CD1c-positive myeloid dendritic cell (primary cell): Measurements from ENCODE around the gene JPH3.
A peak's percentile ranks its signal among the peaks of the same experiment; 100 is the strongest.

ENCODE experiments used
- DNase-seq: peaks from one replicate; pipeline ENCODE4 v3.0.0-alpha.2; 2016; ENCODE audit errors: extremely low spot score

The JPH3 gene

GRCh38 chr16:87601401-87601981, 817 bp upstream of the JPH3 start:
- no peak for DNase-seq

- no peak for DNase-seq
Observed at GRCh38 chr16:87602821-87603683, 744 bp downstream of the JPH3 start.

DNA sequence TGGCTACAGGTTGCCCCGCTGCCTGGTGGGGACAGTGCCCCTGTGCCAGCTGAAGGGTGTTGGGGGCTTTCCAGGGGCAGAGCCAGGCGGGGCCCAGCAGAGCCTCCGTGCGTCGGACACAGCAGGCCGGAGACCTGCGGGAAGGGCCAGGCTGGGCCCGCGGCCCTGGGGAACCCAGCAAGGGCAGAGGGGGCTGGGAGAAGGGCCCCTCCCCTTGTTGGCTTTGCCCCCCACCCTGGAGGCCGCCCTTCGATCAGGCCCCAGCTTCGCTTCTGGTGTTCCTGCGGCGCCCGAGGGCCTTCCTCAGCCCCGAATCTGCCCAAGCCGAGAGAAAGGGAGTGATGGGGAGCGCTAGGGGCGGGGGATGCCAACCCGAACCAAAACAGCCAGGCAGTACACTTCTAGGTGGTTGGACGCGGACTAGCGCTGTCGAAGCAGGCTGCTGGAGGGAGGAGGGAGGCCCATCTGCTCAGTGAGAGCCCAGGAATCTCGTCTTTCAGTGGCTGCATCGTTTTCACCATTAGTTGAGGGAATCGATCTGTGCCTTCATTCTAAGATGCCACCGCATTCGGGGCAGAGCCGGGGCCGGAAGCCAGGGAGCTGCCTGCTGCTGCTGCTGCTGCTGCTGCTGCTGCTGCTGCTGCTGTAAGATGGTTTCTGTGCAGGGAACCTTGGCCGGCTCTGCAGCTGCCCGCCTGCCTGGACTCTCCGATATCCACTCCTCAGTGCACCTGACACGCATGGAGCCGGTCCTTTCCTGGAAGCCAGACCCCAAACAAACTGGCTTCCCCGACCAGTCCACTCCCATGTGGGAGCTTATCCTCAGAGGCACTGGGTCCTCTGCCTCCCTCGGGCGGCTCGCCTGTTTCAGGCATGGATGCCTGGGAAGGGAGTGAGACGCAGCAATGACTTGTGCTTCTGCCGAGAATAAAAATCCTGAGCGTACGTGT, 1.7 kb downstream of the JPH3 start:
- no peak for DNase-seq

DNA sequence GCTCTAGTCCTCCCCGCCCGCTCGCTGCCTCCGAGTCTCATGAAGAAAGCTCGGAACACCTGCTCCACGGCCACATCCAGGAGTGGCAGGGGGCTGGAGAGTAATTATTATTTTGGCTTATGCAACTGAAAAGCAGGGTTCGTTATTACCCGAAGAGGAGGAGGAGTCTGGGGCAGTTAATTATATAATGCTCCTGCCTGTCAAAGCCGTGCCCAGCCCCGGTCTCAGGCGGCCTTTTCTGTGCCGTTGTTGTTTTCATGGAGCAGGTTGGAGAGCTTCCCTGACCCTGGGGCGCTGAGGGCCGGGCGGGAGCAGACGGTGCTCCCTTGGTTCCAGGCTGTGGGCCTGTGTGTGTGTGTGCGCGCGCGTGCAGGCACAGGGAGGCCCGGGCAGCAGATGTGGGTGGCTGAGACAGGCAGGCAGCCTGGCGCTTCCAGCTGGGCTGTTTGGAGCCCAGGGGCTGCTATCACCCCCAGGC, 2.4 kb downstream of the JPH3 start:
- no peak for DNase-seq

- DNase-seq, result no peak
Observed at GRCh38 chr16:87607223-87607622, 4.9 kb downstream of the JPH3 start.

DNA sequence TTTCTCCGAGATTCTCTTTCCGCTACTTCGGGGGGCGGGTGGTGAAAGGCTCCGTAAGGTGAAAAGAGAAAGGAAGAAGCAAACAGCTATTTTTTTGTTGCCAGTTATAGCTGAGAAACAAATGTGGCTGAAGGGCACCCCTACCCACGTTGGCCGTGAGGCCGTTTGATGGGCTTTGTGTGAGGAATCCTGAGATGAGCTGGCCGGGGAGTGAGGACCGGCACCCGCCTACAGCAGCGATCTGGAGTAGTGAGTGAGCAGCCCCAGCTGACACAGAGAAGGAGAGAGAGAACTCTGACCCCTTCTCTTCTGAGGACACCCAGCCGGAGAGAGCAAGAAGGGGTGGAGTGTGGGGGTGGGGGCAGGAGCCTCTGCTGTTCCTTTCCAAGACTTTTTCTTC, 5.6 kb downstream of the JPH3 start:
- DNase-seq, result no peak

- DNase-seq, result peak; percentile 12
Observed at GRCh38 chr16:87608400-87608985, 6.2 kb downstream of the JPH3 start.

GRCh38 chr16:87610026-87610425, 7.7 kb downstream of the JPH3 start:
- no peak for DNase-seq

DNA sequence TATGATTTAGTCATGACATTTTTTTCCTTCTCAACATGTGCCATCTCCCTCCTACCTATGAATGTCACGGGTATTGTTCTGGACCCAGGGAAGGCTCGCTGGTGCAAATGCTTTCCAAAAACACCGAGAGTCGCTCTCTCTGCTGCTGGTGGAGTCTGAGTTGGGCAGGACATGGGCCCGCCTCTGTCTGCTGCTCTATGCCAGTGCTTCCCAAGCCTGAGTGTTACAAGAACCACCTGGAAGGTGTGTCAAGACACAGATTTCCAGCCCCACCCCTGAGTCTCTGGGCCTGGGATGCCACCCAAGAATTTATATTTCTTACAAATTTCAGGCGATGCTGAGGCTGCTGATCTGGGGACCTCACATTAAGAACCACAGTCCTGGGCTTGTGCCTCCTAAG, 9.1 kb downstream of the JPH3 start:
- DNase-seq, result no peak

- DNase-seq, result no peak
Observed at GRCh38 chr16:87613961-87614360, 11.7 kb downstream of the JPH3 start.

DNA sequence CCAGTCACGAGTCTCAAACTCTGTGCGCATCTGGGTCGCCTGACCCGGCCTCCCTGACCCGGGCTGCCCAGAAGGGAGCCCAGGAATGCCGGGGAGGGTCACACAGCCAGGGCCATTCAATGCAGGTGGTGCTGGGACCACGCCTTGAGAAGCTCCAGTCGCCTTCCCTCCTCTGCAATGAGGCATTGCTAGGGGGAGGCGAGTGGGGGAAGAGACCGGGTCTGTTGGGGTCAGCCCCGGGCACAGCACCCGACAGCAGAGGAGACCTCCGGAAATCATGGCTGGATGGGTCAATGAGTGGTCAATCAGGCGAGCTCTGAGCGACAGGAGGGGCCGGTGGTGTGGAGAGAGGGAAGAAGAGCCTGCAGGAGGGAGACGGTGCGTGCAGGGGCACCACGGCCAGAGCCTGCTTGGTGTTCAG, 13.3 kb downstream of the JPH3 start:
- DNase-seq, result no peak

GRCh38 chr16:87616556-87616955, 14.2 kb downstream of the JPH3 start:
- no peak for DNase-seq

DNA sequence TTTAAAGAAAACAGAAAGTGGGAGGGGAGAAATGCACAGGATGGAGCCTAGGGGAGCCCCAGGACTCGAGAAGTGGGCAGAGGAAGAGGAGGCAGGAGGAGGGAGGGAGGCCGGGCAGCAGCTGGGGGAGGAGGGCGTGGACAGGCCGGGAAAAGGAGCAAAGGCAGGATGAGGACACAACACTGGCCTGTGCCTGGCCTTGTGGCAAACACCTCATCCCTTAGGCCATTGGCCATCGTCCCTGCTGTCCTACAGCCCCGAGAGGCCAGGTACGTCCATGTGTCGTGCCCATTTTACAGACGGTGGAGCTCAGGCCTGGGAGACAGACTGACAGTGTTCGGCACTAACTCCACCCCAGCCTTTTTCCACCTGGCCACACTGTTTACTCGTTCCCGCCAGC, 15.9 kb downstream of the JPH3 start:
- no peak for DNase-seq

DNA sequence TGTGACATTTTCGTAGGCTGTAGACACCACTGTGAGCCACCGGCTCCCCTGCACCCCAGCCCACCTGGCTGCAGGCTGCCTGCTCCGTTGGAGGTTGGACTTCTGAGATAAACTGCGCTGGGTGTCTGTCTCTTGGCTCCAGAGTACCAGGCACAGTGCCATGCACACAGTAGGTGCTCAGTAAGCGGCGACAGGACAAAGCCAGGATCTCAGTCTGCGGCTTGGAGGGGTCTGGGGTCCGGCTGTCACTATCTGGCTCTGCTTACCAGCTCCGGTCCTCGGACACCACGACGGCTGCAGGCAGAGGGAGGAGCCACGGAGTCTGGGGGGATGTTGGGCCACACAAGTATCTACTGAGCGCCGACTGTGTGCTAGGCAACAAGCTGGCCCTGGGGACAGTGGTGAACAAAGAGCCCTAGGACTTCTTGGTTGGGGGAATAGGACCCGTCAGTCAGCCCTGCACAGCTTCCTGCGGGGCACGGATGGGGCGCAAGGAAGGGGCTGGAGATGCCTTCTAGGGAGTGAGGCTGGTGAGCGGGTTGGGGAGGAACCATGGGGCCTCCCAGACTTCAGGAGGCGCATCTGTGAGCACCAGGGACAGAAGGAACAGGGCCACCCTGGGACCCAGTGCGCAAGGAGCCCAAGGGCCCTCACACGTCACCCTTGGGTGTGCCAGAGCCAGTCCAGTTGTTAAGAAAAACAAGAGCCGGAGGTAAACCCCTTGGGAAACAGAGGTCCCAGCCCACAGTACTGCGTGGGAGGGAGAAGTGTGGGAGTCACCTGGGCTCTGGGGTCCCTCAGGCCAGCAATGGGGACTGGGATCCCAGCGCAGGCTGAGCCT, 17.3 kb downstream of the JPH3 start:
- no peak for DNase-seq

DNA sequence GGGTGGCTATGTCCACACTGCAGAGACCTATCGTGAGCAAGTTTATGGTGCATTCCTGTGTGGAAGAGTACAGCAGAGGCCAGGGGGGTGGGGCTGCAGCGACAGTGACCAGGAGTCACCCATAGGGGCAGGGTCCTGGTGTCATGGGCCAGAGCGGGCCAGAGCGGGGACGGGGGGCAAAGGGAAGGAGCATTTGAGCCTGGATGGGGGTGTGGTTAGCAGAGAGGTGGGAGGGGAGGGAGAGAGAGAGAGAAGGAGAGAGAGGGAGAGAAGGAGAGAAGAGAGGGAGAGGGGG, 17.8 kb downstream of the JPH3 start:
- no peak for DNase-seq

DNA sequence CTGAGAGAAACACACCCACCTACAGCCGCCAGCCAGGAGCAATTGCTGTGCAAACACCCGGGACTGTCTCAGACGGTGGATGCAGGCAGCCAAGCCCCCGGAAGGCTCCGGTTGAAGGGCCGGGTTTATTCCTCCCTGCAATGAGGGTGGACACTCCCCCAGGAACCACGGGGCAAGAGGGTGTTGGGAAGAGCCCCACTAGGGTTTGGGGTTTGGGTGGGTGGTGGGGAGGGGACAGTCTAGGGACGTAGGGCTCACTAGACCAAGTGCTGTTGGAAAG, 19.2 kb downstream of the JPH3 start:
- DNase-seq, result no peak

DNA sequence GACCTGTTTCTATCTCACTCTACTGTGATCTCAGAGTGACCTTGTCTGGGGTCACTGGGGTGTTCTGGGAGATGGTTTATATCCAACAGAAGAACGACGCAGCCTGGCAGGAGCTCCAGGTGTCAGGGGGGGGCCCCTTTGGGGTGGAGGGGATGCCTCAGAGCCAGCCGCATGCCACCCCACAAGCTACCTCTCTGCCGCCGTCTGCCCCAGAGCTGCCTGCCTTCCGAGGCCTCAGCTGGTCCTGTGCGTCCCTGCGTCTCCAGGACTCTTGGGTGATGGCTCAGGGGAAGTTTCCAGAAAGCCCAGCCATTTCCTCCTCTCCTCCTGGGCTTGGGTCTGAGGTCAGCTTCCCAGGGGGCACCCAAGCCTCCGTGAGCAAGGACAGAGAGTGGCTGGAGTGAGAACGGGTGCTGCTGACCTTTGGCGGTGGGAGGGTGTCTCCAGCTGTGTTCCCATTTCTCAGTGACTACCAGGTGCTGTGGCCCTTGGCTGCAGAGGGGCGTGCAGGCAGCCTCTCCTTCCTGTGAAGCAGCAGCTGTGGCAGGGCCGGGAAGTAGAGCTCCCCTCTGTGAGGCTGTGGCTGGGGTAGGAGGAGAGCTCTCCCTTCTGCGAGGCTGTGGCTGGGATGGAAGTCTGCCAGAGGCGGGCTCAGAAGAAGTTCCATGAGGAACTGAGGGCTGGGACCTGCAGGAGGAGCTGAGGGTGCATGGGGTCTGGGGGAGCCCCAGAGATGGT, 19.8 kb downstream of the JPH3 start:
- DNase-seq, result no peak

GRCh38 chr16:87622756-87623319, 20.5 kb downstream of the JPH3 start:
- no peak for DNase-seq

- DNase-seq, result no peak
Observed at GRCh38 chr16:87625241-87625797, 23.0 kb downstream of the JPH3 start.

- no peak for DNase-seq
Observed at GRCh38 chr16:87626401-87626800, 24.1 kb downstream of the JPH3 start.
